Activated CD4-positive, alpha-beta T cell treated with anti-CD3 and anti-CD28 coated beads, Interleukin-10, Interleukin-2, amounts not matched to agents 100 ng/mL and 50 ng/mL, durations not matched to agents 16 hours and 8 hours (primary cell): ENCODE data around the gene RHOF.

ENCODE experiments used
- DNase-seq: peaks from one replicate; pipeline ENCODE4 v3.0.0-alpha.2; 2020

RHOF gene

GRCh38 chr12:121804417-121805111 is 11.1 kb upstream of the RHOF start:
- peak; percentile 54 for DNase-seq

DNA sequence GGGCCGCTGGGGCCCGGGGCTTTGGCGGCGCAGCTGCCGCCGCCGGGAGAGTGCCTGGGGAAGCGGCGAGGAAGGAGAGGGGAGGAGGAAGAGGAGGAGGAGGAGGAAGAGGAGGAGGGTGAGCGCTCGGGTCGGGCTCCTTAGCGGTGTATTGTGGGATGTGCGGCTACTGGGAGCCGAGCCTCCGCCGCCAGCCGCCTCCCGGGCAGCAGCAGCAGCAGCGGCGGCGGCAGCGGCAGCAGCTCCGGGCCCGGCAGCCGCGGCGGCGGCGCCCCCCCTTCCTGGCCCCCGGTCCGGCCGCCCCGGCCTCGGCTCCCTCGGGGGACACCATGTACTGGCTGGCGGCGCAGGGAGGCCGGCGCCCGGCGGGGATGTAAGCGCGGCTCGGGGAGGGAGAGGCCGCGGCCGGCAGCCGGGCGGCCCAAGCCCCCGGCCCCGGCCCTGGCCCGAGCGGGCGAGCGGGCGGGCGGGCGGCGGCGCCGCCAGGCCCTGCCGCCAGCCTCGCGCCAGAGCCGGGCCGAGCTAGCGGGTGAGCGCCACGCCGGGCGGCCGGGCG is 10.5 kb upstream of the RHOF start, which contains the start of gene SETD1B:
SETD1B (plus strand) TSS at position 149 of the 556 bp plus-strand sequence. CDS start 729 bp downstream, outside the sequence.
- DNase-seq, result peak; percentile 82

DNA sequence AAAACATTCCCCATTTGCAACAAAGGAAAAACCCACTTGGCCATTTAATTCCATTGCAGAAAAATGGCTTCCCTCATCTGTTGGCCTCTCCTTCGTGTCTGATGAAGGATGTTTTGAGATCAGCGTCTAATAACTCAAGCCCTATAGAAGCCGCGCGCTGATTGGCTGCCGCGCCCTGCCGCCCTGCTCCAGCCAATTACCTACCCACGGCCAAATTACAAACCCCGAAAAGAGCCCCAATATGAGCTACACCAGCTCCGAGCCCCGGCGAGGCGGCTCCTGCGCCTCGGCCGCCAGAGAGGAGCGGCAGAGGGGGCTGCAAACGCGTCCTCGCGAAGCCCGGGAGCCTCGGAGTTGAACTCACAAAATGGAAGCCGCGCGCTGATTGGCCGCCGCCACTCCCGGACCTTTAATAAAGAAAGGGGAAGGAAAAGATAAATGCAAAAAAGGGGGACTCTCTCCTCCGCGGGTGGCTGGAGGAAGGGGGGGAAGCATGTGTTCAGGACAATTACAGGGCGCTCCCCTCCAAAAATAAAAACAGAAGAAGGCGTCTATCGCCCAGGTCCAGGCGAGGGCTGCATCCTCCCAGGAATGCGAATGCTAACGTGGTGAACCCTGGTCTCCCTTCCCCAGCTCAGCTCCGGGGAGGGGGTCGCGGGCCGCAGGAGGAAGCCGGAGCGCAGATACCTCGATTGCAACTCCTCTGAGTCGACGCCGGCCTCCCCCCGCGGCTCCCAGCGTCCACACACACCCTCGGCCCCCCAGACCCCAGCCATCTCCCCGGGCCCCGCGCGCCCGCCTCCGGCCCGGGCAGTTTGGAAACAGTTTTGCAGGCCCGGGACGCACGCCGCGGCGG is 9.6 kb upstream of the RHOF start:
- peak; percentile 96 for DNase-seq

GRCh38 chr12:121802485-121802842 is 9.0 kb upstream of the RHOF start:
- no peak for DNase-seq

DNA sequence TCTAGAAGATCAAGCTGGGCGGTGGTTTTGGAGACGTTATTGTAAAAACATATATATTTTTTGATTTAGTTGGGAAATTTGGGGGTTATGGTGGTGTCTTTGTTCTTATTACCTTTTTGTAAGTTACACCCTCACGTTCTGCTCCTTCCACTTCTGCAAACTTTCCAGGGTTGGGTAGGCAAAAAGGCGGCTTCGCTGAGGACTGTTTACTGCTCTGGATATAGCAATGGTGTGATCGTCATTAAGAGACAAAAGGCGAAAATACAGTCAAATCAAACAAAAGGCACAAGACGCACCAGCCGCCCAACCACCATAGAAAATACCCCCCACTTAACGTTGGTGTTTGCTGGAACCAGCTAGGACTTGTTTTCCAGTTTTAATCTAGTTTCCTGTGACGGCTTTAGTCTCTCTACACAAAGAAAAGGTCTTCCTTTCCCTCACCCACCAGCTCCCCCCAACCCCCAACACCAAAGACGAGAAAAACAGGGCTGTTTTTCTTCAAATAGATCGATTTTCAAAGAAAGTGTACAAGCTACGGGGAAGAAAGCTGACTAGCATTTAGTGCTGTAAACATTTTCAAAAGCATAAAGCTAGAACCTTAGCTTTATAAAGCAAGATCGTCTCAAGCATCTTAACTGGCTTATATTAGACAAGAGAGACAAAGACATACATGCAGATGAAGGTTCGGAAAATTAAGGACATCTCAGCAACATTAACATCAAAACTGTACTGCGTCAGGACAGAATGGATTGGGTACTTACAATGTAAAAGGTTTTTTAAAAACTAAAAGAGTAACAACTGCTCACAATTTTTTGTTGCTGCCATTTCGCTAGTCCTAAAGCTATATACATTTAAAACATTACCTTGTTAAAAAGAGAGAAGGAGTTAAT is 8.4 kb upstream of the RHOF start:
- peak; percentile 79 for DNase-seq

DNA sequence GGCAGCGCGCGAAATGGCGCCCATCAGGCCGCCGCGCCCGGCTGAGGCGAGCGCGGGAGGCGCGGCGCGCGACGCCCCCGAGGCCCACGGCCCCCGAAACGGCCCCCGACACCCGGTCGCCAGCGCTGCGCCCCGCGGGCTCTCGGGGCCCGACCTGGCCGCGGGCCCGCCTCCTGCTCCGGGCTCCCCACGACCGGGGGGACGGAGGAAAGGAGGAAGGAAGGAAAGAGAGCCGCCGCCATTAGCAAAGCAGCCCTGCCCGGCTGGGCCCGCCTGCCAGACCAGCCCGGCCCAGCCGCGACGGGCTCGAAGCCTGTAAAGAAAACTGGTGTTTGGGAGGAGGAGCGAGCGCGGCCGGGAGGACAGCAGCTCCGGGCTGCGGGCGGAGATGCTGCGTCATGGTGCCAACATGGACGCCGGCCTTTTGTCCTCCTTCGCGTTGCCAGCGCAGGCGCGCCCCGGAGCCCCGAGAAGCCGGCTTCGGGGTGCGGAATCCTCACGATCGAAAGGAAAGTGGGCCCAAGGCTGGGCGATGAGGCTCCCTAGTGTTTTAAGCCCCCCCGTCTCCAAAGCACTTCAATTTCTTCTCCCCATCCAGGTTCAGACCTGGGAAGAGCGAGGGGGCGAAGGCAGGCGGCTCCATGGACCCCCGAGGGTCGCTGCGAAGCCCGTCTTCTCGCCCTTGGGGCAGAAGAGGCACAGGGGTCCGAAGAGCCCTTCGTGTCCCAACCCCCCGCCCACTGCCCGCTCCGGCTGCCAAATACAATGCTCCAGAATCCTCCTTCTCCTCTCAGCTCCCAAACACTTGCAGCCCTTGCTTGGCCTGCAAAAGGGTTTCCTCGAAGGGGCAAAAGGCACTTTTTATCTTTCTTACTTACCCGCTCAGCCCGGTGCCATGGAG is 7.5 kb upstream of the RHOF start:
- peak; percentile 78 for DNase-seq

DNA sequence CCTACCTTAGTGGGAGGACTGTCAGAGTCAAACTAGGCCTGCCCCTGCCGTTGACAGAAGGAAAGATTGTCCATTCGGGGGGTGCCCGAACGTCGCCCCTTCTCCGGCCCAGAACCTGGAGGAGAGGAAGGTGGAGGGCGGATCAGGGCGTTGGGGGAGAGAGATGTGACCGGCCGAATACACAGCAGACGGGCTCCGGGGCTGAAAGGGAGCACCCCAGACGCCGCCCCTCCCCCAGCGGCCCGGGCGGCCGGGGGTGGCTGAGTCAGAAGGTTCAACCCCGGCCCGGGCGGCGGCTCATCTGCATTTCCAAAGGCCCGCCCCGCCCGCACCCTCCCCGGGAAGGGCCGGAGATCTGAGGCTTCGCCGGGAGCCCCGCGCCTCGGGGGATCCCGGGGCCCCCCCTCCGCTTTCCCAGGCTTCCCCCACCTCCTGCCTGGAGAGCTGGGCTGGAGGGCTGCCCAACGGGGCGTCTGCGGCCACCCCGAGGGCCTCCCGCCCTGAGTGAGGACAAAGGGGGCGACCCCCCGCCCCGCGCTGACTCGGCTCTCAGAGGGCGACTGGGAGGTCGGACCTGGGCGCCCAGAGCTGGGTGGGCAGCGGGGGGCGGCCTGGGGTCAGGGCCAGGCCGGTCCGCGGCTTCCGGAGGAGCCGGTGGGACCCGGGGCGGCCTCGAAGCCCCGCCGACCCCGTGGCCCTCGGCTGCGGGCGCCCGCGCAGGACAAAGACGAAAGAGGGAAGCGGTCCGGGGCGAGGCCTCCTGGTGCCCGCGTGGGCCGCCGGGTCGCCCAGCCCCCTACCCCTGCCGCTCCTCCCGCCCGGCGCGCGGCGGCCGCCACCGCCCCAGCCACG is 6.6 kb upstream of the RHOF start:
- DNase-seq, result peak; percentile 89

DNA sequence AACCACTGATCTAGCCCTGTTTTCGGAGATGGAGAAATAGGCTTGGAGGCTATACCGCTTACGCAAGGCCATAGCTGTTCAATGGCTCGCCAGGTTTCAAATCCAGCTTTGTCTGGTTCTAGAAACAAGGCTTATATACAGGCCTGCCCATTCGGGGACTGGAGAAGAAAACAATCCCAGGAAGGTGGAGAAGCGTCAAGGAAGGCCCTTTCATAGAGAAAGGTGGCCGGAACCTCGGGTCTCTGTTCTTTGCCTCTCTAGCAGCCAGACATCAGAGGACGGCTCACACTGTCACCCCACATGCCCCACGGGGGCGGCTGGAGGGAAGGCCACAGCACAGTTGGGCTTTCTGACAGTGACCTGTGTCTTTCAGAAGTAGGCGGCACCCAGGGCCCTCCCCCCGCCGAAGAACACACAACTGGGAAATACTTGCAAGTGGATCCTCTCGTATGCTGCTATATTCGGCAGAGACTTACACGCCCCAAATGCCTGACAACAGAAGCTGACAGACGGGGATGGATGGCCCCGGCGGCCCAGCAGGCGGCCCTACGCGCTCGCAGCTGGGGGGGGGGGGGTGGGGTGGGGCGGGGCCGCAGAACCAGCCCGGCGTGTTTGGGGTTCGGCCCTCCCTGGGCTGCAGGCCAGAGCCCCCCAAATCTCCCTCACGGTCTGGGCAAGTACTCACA is 5.8 kb upstream of the RHOF start:
- DNase-seq, result peak; percentile 68

GRCh38 chr12:121798787-121799155 is 5.3 kb upstream of the RHOF start:
- no peak for DNase-seq

DNA sequence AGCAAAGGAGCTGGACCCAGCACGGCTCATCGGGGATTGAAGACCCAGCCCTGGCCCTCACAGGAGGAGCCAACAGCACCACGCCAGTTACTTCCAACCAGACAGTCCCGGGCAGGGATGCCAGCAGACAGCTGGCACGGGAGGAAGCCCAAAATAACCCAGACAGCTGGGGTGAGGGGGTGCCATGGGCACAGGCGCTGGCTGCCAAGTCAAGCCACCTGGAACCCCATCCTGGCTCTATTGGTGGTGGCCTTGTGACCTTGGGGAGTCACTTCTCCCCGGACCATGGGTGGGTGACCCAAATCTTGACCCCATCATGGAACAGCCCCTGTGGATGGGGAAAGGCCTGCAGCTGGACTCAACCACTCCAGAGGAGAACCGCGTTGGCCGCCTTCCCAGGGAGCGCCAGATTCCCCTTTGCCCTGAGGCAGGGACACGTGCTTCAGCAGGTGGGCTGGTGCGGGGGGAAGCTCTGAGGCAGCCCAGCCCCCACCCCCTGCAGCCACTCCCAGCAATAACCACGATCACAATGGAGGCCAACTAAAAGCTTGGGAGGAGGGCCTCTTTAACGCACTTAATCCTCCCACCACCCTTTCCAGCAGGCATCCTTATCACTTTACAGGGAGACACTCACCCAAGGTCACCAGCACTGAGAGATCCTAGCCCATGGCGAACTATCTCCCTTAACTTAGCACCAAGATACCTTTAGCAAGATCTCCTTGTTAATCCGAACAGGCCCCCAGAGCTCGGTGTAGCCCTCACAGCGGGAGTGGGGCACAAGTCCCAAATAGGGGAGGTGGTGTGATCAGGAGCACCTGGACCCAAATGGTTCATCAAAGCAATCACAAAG is 4.7 kb upstream of the RHOF start:
- no peak for DNase-seq

GRCh38 chr12:121796855-121797751 is 3.6 kb upstream of the RHOF start:
- DNase-seq, result no peak

- peak; percentile 89 for DNase-seq
These were observed 1.8 kb upstream of the RHOF start for GRCh38 chr12:121795034-121795968.

- peak; percentile 54 for DNase-seq
These were observed 1.1 kb upstream of the RHOF start for GRCh38 chr12:121794534-121795033.

DNA sequence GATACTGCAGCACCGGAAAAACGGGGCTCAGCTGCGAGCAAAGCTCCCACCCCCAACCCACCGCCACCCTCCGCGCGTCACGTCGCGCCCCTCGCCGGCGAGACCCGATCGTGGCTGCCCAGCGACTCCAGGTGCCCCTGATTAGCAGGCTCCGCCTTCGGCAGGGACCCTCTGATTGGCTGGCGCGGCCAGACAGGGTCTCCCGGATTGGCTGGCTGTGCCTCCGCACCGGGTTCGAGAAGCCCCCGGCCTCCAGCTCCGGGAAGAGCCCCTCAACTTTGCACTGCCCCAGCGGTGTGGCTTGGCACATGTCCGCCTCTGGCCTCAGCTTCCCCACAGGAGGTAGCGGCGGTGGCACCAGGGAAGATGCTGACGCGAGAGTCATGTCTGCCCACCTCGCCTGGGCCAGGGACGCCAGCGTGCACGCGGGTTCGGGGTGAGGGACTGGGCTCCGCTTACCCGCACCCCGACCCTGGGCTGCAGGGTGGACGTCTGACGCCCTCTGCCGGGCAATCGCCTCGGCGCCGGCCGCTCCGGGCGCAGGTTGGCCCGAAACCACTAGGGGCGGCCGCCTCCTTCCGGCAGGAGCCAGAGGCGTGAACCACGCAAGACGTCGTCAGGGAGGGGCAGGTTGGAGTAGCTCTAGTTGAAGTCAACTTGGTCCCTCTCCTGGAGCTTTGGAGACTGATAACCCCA is 498 bp upstream of the RHOF start:
- peak; percentile 97 for DNase-seq

- peak; percentile 69 for DNase-seq
These were observed 665 bp downstream of the RHOF start for GRCh38 chr12:121792607-121793439.
